PFSK-1 (cell line): ENCODE data around the gene IFNA13.

ENCODE experiments used
- FOXP2 ChIP-seq: optimal IDR thresholded peaks from 2 replicates; pipeline ENCODE3; 2011; ENCODE audit warnings: borderline replicate concordance, control low read depth, inconsistent platforms; ENCODE audit not compliant: insufficient read depth; ENCODE audit errors: extremely low read length, extremely low read depth
- POLR2AphosphoS5 ChIP-seq: IDR thresholded peaks from 2 replicates; pipeline ENCODE4 v1.6.1; 2012; ENCODE audit warnings: low read depth, mild to moderate bottlenecking, control low read depth, low read length, moderate library complexity
- SIN3A ChIP-seq: IDR thresholded peaks from 2 replicates; pipeline ENCODE4 v1.6.1; 2012; ENCODE audit warnings: mild to moderate bottlenecking, low read length, moderate library complexity, borderline replicate concordance; ENCODE audit not compliant: insufficient read depth
- TAF1 ChIP-seq: IDR thresholded peaks from 2 replicates; pipeline ENCODE4 v1.6.1; 2012; ENCODE audit warnings: low read length, control low read depth, borderline replicate concordance; ENCODE audit not compliant: insufficient read depth
- TF ChIP-seq, protein P1 (sequence below), 2 experiments: IDR thresholded peaks; 2 replicates each; pipeline versions ENCODE4 v1.6.1 to v1.8.0; 2011 to 2012; ENCODE audit warnings: low read depth in 2 of 2, low read length in 2 of 2, control low read depth in 1 of 2, inconsistent platforms in 1 of 2, mild to moderate bottlenecking in 1 of 2, moderate library complexity in 1 of 2; ENCODE audit not compliant: insufficient read depth in 1 of 2

The IFNA13 gene

DNA sequence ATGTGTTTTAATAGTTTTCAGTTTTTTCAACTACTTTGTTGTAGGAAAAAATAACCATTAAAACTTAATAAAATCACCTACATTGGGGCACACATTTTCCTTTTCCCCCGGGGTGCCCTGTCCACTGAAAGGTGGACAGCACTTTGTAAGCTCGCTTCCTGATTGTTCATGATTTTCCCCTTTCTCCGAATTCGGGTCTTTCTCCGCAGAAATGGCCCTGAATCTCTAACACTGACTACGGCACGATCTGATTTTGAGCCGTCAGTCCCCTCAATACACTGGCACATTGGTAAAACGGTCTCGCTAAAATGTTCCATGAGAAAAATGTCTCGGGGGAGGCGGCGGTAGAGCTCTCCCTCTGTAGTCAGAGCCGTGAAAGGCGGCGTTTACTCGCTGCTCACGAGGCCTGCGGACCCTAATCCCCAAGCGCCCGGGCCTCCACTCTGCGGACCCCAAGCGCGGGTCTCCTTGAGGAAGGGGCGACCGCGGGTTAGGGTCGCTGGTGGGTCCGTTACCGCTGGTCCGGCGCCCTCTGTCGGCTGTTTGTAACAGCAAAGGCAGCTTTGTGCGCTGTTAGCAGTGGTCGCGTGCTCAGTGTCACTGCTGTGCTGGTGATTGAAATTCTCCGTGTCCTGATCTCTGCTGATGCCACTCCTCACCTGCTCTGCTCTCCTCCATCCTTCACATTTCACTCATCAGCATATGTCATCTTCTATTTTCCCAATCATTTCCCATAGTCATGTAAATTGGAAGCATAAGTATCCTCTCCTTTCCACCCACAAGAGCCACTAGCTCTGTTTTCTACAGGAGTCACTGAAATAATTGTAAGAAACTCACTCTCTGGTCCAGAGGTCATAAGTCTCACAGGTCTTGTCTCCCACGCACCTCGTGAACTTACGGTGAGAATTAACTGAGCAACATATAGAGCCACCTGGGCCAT is 28.2 kb upstream of the IFNA13 start:
- no peak for TF ChIP-seq POLR2AphosphoS5
- TF ChIP-seq TAF1: no peak
- TF ChIP-seq SIN3A: no peak
- TF ChIP-seq FOXP2: no peak
- TF ChIP-seq, protein P1, sequence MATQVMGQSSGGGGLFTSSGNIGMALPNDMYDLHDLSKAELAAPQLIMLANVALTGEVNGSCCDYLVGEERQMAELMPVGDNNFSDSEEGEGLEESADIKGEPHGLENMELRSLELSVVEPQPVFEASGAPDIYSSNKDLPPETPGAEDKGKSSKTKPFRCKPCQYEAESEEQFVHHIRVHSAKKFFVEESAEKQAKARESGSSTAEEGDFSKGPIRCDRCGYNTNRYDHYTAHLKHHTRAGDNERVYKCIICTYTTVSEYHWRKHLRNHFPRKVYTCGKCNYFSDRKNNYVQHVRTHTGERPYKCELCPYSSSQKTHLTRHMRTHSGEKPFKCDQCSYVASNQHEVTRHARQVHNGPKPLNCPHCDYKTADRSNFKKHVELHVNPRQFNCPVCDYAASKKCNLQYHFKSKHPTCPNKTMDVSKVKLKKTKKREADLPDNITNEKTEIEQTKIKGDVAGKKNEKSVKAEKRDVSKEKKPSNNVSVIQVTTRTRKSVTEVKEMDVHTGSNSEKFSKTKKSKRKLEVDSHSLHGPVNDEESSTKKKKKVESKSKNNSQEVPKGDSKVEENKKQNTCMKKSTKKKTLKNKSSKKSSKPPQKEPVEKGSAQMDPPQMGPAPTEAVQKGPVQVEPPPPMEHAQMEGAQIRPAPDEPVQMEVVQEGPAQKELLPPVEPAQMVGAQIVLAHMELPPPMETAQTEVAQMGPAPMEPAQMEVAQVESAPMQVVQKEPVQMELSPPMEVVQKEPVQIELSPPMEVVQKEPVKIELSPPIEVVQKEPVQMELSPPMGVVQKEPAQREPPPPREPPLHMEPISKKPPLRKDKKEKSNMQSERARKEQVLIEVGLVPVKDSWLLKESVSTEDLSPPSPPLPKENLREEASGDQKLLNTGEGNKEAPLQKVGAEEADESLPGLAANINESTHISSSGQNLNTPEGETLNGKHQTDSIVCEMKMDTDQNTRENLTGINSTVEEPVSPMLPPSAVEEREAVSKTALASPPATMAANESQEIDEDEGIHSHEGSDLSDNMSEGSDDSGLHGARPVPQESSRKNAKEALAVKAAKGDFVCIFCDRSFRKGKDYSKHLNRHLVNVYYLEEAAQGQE (IDR thresholded peaks at IDR 0.05; ENCODE audit: insufficient read depth in 1 of 2, low read depth in 2 of 2, low read length in 2 of 2): no peak

DNA sequence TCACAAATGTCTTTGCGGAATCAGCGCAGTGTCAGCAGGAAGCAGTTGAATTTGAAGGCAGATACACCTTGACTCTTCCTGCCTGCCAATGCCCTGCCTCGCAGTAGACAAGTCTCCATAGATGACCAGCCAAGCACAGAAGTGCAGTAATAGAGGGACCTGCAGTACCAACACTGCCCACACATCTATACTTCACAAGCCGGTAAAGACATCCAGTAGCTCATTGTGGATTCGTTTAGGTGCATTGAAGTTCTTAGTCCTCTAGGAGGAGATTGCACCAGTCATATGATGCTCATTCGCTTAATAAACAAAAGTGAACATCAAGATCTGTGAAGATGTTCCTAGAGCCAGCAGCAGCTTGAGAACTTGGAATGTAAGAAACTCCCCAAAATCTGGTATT is 24.4 kb upstream of the IFNA13 start:
- no peak for TF ChIP-seq TAF1
- TF ChIP-seq SIN3A: no peak
- no peak for TF ChIP-seq POLR2AphosphoS5
- TF ChIP-seq, protein P1 (IDR thresholded peaks at IDR 0.05; ENCODE audit: insufficient read depth in 1 of 2, low read depth in 2 of 2, low read length in 2 of 2): no peak
- no peak for TF ChIP-seq FOXP2

DNA sequence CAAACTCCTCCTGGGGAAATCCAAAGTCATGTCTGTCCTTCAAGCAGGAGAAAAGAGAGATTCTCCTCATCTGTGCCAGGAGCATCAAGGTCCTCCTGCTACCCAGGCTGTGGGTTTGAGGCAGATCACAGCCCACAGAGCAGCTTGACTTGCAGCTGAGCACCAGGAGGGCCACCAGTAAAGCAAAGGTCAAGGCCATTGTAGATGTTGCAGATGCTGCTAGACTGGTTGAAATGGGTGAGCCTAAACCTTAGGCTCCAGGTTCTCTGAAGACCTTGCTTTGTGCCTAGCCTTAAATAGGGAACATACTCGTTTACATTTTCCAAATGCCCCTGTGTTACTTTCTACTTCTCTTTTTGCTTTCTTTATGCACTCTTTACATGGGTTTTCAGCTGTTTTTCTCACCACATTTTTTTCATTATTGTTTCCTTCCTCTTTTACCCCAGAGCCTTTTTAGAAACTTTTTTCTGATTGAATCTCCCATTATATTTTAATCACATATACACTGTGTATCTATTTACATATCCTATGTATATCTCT is 17.3 kb upstream of the IFNA13 start, which contains the start of gene IFNA2:
Gene IFNA2, minus strand, starts transcription at position 268 of the 540 bp plus-strand sequence. Its CDS starts 69 bp downstream, at position 199.
- TF ChIP-seq TAF1 (no peak), SIN3A (no peak), POLR2AphosphoS5 (no peak), FOXP2 (no peak)
- TF ChIP-seq, protein P1 (IDR thresholded peaks at IDR 0.05; ENCODE audit: insufficient read depth in 1 of 2, low read depth in 2 of 2, low read length in 2 of 2): no peak

DNA sequence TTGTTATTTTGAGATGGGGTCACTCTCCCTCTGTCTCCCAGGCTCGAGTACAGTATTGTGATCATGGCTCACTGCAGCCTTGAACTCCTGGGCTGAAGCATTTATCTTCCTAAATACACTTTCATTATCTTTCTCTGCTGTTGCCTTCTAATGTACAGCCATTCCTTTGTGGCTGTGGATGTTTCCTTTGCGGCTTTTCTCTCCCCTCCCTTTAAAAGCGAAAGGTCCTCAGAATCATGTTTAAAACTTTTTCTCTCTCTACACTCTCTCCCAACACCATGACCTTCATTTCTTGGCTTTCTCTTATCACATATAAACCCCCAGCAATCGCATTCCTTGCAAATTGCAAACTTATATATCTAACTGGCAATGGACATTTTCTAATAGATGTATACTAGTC is 15.8 kb upstream of the IFNA13 start:
- no peak for TF ChIP-seq TAF1
- TF ChIP-seq POLR2AphosphoS5: no peak
- TF ChIP-seq, protein P1 (IDR thresholded peaks at IDR 0.05; ENCODE audit: insufficient read depth in 1 of 2, low read depth in 2 of 2, low read length in 2 of 2): no peak
- no peak for TF ChIP-seq FOXP2
- no peak for TF ChIP-seq SIN3A
